GM21447 (cell line): ENCODE results near the gene SORCS2.

Experiments
- ATAC-seq: cut with Tn5 transposase; IDR thresholded peaks from one replicate; pipeline ENCODE4 v1.9.1; 2021; ENCODE audit not compliant: unreplicated experiment

Gene SORCS2

DNA sequence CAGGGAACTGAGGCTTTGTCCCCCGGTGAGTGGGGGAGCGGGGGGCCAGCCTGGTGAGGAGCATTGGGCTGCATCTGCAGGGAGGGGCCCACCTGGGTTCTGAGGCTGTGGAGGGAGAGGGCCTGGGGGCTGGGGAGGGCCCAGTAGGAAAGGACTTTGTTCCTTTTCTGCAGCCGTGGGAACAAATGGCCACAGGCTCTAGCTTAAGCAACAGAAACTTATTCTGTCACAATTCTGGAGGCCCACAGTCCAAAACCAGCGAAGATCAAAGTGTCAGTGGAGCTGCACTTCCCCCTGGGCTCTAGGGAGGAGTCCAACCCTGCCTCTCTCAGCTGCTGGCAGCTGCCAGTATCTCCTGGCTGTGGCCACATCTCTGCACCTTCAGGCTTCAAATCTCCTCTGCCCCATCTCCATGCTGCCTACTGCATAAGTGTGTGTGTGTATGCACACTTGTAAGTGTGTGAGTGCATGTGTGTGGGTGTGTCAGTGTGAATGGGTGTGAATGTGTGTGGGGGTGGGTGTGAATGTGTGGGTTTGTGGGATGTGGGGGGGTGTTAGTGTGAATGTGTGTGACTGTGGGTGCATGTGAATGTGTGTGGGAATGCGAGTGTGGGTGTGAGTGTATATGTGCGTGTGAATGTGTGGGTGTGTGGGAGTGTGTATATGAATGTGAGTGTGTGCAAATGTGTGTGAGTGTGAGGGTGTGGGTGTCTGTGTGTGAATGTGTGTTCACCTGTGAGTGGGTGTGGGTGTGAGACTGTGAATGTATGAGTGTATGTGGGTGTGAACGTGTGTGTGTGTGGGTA, 446.8 kb downstream of the SORCS2 start:
- ATAC-seq = no peak

DNA sequence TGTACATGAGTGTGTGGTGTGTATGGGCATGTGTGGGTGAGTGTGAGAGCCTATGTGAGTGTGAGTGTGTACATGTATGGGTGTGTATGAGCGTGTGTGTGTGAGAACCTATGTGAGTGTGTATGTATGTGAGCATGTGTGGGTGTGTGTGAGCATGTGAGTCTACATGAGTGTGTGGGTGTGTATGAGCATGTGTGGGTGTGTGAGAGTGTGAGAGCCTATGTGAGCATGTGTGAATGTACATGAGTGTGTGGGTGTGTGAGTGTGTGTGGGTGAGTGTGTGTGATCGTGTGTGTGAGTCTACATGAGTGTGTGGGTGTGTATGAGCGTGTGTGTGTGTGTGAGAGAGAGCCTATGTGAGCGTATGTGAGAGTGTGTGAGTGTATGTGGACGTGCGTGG, 447.8 kb downstream of the SORCS2 start:
- ATAC-seq = no peak

DNA sequence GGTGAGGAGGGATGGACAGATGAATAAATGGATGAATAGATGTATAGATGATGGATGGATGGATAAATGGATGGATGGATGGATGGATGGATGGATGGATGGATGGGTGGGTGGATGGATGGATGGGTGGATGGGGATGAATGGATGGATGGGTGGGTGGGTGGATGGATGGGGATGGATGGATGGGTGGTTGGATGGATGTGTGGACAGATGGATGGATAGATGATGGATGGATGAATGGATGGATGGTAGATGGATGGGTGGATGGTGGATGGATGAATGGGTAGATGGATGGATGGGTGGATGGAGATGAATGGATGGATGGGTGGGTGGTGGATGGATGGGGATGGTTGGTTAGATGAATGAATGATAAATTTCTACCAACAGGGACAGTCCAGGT, 449.4 kb downstream of the SORCS2 start:
- ATAC-seq = no peak

DNA sequence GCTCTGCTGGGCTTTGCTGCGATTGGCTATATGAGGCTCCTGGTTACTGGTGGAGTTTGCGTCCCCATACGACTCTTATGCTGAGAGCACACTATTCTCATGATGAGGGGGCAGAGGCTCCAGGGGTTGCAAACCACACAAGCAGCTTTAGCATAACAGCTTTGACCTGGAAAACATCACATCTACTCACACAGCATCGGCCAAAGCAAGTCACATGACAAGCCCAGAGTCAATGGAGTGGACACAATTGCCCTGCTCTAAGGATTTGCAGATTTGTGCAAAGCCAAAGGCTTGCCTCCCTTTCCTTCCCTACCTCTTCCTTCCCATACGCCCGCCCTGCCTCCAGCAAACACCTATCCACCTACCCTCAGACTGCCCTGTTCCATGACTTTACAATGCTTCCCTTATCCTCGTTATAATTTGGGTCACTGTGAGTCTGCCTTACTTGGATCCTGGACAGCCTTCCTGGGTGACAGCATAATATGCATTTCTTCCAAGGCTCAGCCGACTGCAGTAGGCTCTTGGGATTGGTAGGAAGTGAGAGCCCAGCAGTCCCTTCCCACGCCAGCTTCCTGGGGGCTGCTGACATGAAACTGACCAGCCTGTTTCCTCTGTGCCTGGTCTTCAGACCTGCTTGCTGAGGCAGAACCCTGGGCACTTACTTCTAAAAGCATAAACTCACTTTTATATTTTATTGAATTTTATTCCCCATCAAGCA, 450.6 kb downstream of the SORCS2 start:
- no peak for ATAC-seq

DNA sequence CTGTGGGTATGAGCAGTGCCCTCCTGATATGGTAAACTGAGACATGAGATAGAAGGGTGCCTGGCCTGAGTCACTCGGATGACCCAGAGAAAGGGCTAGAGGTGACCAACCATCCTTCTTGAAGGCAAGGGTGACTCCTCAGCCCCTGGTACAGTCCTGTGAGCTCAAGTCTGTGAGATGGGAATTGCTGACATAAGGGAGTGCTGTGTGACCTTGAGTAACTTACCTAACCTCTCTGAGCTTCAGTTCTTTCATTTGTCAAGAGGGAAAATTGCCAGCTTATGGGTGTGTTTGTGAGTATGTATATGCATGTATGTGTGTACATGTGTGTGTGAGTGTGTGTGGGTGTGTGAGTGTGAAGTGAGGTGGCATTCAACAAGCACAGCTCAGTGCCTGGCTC, 452.8 kb downstream of the SORCS2 start:
- ATAC-seq = no peak

DNA sequence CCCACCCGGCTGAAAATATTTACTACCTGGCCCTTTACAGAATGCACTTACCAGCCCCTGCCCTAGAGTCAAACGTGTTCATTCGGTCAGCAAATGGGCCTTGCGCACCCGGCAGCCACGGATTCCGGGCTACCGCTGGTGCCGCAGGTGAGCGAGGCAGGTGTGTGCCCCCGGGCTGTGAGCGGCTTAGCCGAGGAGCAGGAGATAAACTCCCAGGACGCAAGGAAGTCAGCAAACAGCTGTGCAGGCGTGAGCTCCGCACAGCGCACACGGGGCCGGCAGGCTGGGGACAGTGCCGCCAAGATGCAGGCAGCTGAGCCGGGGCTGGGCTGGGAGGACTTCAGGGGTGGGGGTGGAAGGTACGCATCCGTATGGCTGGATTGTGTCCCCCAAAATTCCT, 453.6 kb downstream of the SORCS2 start:
- ATAC-seq = no peak

DNA sequence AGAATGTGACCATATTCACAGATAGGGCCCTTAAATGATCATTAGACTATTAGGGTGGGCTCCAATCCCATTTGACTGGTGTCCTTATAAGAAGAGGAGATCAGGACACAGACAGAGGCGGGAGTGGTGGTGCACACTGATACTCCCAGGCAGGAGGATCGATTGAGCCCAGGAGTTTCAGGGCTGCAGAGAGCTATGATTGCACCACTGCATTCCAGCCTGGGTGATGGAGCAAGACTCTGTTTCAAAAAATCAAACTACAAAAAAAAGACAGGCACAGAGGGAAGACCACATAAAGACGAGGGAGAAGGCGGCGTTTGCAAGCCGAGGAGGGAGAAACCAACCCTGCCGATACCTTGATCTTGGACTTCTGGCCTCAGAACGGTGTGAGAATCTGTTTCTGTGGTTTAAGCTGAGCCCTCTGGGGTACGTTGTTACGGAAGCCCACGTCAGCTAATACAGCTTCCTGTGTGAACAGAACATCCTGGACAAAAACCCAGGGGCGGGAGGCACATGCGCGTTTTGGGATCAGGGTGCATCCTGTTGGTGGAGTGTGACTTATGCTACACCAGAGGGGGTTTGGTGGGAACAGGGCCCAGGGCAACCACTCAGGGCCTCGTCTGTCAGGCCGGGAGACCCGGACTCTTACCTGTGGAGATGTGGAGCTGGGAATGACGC, 454.2 kb downstream of the SORCS2 start:
- no peak for ATAC-seq

DNA sequence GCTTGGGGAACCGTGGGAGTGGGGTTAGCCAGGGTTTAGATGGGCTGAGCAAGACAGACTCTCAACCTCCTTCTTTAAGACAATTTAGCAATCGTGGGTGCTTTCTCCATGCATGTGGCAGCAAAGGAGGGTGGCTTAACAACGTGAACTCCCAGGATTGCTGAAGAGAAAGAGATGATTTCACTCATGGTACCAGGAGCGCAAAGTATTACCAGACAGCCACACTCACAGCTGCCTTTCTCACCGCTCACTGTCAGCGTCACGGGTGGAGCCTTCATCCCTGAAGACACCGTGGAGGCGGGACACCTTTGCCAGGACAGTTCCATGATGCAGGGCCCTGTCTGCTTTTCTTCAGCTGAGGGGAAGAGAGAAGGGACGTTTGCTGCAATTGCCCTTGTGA, 454.8 kb downstream of the SORCS2 start:
- ATAC-seq = no peak

DNA sequence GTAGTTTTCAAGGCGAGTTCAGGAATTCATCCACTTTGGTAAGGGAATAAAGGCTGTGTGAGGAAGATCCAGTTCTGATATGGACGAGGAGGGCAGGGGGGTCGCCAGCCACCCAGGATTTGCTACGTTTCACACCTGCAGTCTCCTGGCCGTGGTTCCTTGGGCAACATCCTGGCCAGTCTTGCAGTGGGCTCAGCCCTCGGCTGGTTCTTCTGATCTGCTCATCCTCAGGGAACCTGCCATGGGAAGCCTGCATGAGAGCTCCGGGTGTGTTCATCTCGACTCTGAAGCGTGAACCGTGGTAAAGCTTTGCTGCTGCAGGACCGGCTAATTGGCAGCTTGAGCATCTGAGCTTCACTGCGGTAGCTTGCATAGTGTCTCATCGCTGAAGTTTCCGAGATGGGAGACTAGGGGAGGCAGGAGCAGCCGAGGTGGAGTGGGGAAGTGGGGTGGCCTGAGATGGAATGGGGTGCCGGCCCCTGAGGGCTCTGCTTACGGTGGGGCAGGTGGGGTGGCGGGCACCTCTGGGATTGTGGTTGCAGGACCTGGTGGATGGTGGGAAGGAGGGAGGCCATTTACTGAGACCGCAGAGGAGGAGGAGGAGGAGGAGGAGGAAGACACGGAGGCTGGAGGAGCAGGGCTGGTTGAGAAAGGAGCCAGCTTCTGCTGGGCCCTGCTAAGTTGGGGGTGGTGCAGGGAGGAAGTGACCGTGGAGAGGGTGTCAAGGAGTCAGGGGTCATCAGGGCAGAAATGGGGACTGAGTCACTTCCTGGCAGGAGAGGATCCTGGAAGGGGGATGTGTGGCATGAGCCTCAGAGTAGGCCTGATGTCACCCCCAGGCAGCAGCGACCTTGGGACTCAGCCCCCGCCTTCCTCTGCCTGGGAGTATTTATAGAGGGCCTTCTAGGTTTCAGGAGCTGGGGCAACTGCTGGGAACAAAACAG, 455.5 kb downstream of the SORCS2 start:
- ATAC-seq = no peak

DNA sequence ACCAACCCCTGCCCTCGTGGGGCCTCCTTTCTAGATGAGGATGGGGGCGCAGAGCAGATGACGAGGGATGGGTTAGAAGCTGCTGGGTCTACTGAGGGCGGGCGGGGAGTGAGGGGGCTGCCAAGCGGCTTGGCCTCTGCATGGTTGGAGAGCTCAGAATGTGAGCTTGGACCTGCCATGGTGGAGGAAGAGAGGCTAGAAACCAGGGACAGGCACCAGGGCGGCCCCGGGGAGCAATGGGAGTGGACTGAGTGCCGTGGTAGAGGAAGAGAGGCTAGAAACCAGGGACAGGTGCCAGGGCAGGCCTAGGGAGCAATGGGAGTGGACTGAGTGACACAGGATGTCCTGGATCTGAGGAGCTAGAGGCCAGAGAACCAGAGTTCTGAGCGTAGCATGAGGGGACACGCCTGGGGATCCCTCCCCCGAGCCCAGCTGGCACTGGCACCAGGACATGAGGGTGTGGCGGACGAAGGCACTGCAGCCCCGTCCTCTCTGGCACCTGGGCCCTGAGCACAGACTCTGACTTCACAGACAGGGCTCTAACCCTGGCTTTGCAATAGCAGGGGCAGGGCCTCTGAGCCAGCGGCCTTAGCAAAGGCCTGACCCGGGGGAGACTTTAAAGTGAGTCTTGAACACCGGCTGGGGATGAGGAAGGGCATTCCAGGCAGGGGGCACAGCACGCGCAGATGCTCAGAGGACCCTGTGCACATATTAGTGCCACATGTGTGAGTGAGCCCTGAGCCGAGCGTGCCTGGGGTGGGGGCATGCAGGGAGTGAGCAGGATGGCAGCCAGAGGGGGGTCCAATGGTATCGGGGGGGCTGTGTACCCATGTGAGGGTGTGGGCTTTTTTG, 456.4 kb downstream of the SORCS2 start:
- ATAC-seq = no peak

DNA sequence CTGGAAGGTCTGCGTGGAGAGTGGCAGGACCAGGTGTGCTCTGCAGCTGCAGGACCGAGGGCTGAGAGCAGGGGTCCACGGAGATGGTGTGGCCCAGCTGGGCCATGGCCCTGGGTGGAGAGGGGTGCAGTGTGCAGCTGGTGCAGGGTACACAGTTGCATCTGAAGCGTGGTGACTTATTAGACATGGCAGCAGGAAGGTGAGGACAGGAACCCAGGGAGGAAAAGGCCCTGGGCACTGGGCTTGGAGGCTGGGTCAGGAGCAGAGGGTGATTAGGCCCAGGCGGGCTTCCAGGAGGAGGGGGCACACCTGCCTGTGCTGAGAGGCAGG, 457.0 kb downstream of the SORCS2 start:
- no peak for ATAC-seq

DNA sequence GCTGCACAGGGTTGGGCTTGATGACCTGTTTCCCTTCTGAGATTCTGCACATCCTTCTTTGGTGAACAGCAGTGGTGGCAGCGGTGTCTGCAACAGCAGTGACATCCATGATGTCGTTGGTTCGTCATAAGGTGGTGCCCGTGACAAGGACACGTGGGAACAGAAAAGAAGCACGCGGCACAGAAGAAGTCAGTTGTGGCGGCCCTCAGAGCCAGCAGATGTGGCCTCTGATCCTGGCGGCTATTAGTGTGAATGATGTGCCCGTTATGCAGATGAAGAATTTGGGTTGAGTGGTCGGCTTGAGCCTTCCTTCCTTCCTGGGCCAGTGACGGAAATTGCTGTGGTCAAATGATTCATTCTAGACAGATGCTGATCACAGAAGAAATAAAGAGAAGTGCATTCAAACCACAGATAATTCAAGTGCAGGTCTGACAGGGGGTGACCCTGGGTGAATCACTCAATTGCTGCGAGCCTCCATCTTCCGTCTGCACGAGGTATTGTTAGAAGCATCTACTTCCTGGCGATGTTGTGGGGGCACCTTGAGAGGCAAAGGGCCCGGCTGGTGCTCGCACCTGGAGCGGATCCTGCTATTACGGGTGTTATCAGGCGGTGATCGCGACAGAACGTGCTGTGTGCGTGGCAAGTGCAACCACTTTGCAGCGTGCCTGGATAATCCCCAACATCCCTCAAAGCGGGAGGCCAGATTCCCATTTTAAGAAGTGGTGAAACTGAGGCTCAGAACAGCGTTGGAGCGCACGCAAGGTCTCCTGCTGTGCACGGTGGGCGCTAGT, 457.6 kb downstream of the SORCS2 start:
- no peak for ATAC-seq

DNA sequence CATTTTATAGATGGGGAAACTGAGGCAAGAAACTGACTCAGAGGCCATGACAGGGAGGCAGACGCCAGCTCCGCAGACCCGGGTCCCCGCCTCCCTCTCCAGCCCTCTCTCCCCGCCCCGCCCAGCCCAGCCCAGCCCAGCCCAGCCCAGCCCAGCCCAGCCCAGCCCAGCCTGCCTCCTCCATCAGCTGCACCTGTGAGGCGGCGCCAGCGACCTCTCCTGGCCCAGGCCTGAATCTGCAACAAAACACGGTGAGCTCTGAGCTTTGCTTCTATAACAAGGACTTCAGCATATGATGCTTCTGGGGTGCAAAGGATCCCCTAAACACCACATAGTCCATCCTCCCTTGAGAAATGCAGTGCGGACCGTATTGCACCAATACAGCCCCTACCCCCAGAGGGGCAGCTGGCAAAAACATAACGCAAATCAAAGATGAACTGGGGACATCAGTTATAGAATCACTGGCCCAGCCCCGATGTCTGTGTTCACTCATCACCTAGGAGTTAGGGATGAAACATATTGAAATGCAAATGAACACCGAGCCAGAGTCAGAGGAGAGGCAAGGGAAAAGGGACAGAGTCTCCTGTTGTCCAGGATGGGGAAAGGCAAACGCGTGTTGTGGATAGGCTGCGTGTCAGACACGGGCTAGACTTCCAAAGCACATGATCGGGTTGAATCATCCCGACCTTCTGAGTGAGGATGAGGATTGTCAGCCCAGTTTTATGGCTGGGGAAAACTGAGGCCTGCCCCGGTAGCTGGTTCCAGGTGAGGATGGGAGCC, 458.5 kb downstream of the SORCS2 start:
- ATAC-seq = no peak

DNA sequence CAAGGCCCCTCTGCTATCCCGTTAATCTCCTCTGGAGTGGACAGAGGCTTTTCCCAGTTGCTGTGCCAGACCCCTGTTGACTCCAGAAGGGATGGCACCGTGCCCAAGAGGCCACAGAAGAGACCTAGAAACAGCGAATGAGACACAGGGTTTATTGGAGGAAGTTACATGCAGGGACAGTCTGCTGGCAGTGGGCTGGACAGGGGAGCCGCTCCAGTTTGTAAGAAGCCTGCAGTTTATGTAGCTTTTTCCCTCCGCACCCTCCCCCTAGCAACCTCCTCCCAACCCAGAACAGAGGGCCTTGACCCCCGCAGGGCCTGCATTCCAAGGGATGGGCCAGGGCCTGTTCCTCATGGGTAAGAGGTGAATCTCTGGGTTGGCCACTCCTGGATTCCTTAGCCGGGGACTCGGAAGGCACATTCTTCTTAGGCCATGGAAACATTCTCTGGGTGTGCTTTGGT, 459.2 kb downstream of the SORCS2 start:
- no peak for ATAC-seq

DNA sequence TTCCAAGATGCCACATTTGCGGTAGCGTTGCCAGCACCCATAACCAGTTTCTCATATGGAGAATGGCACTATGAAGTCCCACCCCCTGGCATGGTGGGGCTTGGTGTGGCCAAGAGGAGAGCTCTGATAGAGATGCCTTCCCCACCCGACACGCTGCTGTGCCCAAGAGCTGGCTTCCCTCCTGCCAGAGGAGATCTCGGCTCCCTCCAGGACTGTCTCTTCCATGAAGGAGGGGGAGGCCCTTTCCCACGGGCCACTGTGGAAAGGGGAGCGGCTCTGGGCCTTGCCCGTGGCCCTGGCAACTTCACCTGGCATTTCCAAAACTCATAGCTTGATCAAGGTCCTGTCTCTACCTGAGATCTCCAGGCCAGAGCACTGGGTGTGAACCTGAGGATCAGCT, 459.7 kb downstream of the SORCS2 start:
- no peak for ATAC-seq

DNA sequence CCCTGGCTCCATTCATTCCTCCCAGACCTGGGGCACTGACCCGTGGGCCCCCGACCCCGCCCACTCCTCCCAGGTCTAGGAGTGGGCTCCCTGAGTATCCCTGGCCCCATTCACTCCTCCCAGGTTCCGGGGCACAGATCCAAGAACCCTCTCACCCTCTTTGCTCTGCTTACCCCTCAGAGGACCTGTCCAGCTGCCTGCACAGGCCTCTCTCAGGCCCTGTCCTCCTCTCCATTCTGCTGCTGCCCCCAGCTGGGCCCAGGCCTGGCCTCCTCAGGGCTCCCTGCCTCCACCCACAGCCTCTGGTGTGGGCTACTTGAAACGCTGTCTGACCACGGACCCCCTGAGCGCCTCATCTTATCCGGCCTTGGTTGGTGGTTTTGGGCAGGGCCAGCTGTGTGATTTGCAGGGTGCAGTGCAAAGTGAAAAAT, 460.1 kb downstream of the SORCS2 start:
- ATAC-seq = no peak

DNA sequence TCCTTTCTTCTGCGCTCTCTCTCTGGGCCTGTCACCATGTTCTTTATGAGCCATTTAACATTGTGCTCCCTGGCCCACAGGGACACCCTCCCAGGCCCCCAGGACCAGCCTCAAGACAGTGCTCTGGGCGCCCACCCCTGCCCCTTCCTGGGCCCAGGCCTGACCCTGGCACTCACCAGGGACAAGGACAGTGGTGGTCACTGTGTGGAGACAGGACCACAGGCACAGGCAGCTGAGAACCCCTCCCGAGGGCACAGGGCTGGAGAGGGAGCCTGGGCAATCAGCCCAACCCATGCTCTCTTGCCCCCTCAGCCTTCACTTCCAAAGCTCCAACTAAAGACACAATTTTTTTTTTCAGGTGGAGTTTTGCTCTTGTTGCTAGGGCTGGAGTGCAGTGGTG, 460.6 kb downstream of the SORCS2 start:
- ATAC-seq = no peak
